Breast epithelium (tissue), 3 donors: ENCODE data around the gene TLE2.

Experiments used
- CTCF ChIP-seq, 3 donors: fragments of 450-650 bp; IDR thresholded peaks; one replicate each; pipeline ENCODE4 v1.5.1; 2016 to 2017; ENCODE audit warnings: antibody characterized with exemption in 3 of 3, mild to moderate bottlenecking in 3 of 3, moderate library complexity in 3 of 3
- POLR2A ChIP-seq: fragments of 450-650 bp; IDR thresholded peaks from one replicate; pipeline ENCODE4 v1.6.1; 2016; ENCODE audit warnings: antibody characterized with exemption, mild to moderate bottlenecking, moderate library complexity

DNA sequence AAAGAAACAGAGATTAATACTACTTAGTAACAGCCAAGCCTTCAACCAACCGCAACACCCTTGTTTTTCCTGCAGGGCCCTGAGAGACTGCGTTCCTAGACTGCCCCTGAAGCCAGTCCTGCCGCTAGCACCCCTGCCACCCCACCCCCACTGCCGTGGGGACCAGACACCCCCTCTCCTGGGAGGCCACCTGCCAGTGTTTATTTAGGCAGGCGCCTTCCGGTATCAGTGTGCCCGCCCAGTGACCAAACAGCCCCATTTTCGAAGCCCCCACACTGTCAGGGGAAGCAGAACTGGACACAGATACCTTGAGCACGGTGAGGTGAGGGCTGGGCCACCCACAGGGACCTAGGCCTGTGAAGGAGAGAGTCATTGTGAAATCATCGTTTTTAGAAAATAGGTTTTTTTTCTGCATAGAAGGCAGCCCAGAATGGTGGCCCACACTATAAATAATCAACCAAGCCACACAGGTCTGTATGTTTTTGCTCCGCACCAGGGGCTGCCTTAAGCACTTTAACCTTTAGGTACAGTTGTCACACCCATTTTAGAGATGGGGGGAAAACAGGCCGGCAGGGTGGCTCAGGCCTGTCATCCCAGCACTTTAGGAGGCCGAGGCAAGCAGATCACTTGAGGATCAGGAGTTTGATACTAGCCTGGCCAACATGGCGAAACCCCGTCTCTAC, 36.7 kb upstream of the TLE2 start:
- no peak for TF ChIP-seq CTCF (IDR thresholded peaks at IDR 0.05)
- TF ChIP-seq POLR2A = no peak
